Purkinje cell (primary cell): ENCODE measurements around the gene MAN1B1. TPM values are rescaled to one million over a fixed set of nuclear protein-coding genes. Genes with fewer than 3 reads are reported as not detected.

Experiments
- polyA plus RNA-seq: library from polyadenylated mRNA; unstranded; fragments of >200 nt; fragmentation: Nextera tagmentation; gene quantifications from 2 replicates; pipeline ENCODE4 v1.2.1, GENCODE V29; 2014

MAN1B1 gene
- polyA plus RNA-seq = 5.7 and 15.4 TPM in 2 replicates

GRCh38 chr9:137086531-137087408, at the start of gene MAN1B1:
Gene MAN1B1, plus strand, starts transcription at chr9:137086985. Its CDS starts 15 bp downstream, at chr9:137087000.

GRCh38 chr9:137046088-137046787, 40.5 kb upstream of the MAN1B1 start, which contains the start of gene NPDC1:
Gene NPDC1, minus strand, starts transcription at chr9:137046177. Its CDS starts 188 bp downstream, at chr9:137045989.

GRCh38 chr9:137053944-137054931, 32.5 kb upstream of the MAN1B1 start, which contains the start of gene ENTPD2:
Gene ENTPD2, minus strand, starts transcription at chr9:137054061. Its CDS starts 64 bp downstream, at chr9:137053997.

GRCh38 chr9:137070201-137070905, 16.4 kb upstream of the MAN1B1 start, which contains the start of gene SAPCD2:
Gene SAPCD2, minus strand, starts transcription at chr9:137070557. Its CDS starts 97 bp downstream, at chr9:137070460.

GRCh38 chr9:137077010-137077747, 9.6 kb upstream of the MAN1B1 start, which contains the start of gene UAP1L1:
Gene UAP1L1, plus strand, starts transcription at chr9:137077517. Its CDS starts 16 bp downstream, at chr9:137077533.

GRCh38 chr9:137114613-137115393, 28.0 kb downstream of the MAN1B1 start, which contains the start of gene DPP7:
Gene DPP7, minus strand, starts transcription at chr9:137114733. Its CDS starts 20 bp downstream, at chr9:137114713.

GRCh38 chr9:137138722-137139467, 52.1 kb downstream of the MAN1B1 start, which contains the start of gene GRIN1:
Gene GRIN1, plus strand, starts transcription at chr9:137139154. Its CDS starts 333 bp downstream, at chr9:137139487.

Other genes starting within 250 kb of the MAN1B1 start
- gene AJM1, start 244.5 kb upstream of the MAN1B1 start, polyA plus RNA-seq = not detected in 2 replicates
- gene PHPT1, start 237.6 kb upstream of the MAN1B1 start, polyA plus RNA-seq = 274 and 285 TPM in 2 replicates
- 0.12 and 0.14 TPM in 2 replicates for gene MAMDC4, start 234.6 kb upstream of the MAN1B1 start, polyA plus RNA-seq
- 421 and 539 TPM in 2 replicates for gene EDF1, start 220.7 kb upstream of the MAN1B1 start, polyA plus RNA-seq
- 1.1 and 1.4 TPM in 2 replicates for gene TRAF2, start 200.5 kb upstream of the MAN1B1 start, polyA plus RNA-seq
- gene FBXW5, start 142.2 kb upstream of the MAN1B1 start, polyA plus RNA-seq = 0.56 and 2.2 TPM in 2 replicates
- gene C8G, start 141.7 kb upstream of the MAN1B1 start, polyA plus RNA-seq = 0.90 TPM in 1 of 2 replicates, not detected in the other
- not detected in 2 replicates for gene LCN12, start 134.7 kb upstream of the MAN1B1 start, polyA plus RNA-seq
- 67.9 and 135 TPM in 2 replicates for gene PTGDS, start 109.5 kb upstream of the MAN1B1 start, polyA plus RNA-seq
- gene LCNL1, start 104.0 kb upstream of the MAN1B1 start, polyA plus RNA-seq = not detected in 2 replicates
- gene PAXX, start 94.6 kb upstream of the MAN1B1 start, polyA plus RNA-seq = 4.7 TPM in 2 replicates
- gene CLIC3, start 90.4 kb upstream of the MAN1B1 start, polyA plus RNA-seq = not detected in 2 replicates
- gene ABCA2, start 58.7 kb upstream of the MAN1B1 start, polyA plus RNA-seq = 0.60 and 0.74 TPM in 2 replicates
- gene FUT7, start 54.9 kb upstream of the MAN1B1 start, polyA plus RNA-seq = not detected in 2 replicates
- gene NPDC1, start 40.8 kb upstream of the MAN1B1 start, polyA plus RNA-seq = 10.3 and 19.0 TPM in 2 replicates
- not detected in 2 replicates for gene ENTPD2, start 32.9 kb upstream of the MAN1B1 start, polyA plus RNA-seq
- 0.24 TPM in 1 of 2 replicates, not detected in the other for gene SAPCD2, start 16.4 kb upstream of the MAN1B1 start, polyA plus RNA-seq
- not detected in 2 replicates for gene UAP1L1, start 9.5 kb upstream of the MAN1B1 start, polyA plus RNA-seq
- gene DPP7, start 27.7 kb downstream of the MAN1B1 start, polyA plus RNA-seq = 9.9 and 22.2 TPM in 2 replicates
- 21.4 and 26.3 TPM in 2 replicates for gene GRIN1, start 52.2 kb downstream of the MAN1B1 start, polyA plus RNA-seq
- gene LRRC26, start 83.1 kb downstream of the MAN1B1 start, polyA plus RNA-seq = not detected in 2 replicates
- not detected in 2 replicates for gene TMEM210, start 85.1 kb downstream of the MAN1B1 start, polyA plus RNA-seq
- 0.71 TPM in 1 of 2 replicates, not detected in the other for gene ANAPC2, start 101.6 kb downstream of the MAN1B1 start, polyA plus RNA-seq
- 7.4 and 25.2 TPM in 2 replicates for gene SSNA1, start 101.7 kb downstream of the MAN1B1 start, polyA plus RNA-seq
- 0.44 and 0.99 TPM in 2 replicates for gene TPRN, start 113.8 kb downstream of the MAN1B1 start, polyA plus RNA-seq
- 21.0 and 30.3 TPM in 2 replicates for gene TMEM203, start 118.7 kb downstream of the MAN1B1 start, polyA plus RNA-seq
- gene NDOR1, start 118.7 kb downstream of the MAN1B1 start, polyA plus RNA-seq = 0.10 and 0.11 TPM in 2 replicates
- gene RNF208, start 135.3 kb downstream of the MAN1B1 start, polyA plus RNA-seq = 2.6 and 5.0 TPM in 2 replicates
- 0.26 TPM in 1 of 2 replicates, not detected in the other for gene CYSRT1, start 138.2 kb downstream of the MAN1B1 start, polyA plus RNA-seq
- gene RNF224, start 140.5 kb downstream of the MAN1B1 start, polyA plus RNA-seq = not detected in 2 replicates
- gene SLC34A3, start 143.9 kb downstream of the MAN1B1 start, polyA plus RNA-seq = not detected in 2 replicates
- gene TUBB4B, start 154.3 kb downstream of the MAN1B1 start, polyA plus RNA-seq = 94.6 and 103 TPM in 2 replicates
- gene STPG3, start 164.3 kb downstream of the MAN1B1 start, polyA plus RNA-seq = not detected in 2 replicates
- gene NELFB, start 168.3 kb downstream of the MAN1B1 start, polyA plus RNA-seq = 0.38 and 1.0 TPM in 2 replicates
- gene TOR4A, start 190.7 kb downstream of the MAN1B1 start, polyA plus RNA-seq = not detected in 2 replicates
- gene NRARP, start 215.3 kb downstream of the MAN1B1 start, polyA plus RNA-seq = not detected in 2 replicates